Measurements from ENCODE around the gene MRLN.
"Not testable (repeated sequence)": the region's sequence is repeated elsewhere in the genome, so short reads cannot be mapped to it uniquely, and the experiment has no call there.

The MRLN gene

DNA sequence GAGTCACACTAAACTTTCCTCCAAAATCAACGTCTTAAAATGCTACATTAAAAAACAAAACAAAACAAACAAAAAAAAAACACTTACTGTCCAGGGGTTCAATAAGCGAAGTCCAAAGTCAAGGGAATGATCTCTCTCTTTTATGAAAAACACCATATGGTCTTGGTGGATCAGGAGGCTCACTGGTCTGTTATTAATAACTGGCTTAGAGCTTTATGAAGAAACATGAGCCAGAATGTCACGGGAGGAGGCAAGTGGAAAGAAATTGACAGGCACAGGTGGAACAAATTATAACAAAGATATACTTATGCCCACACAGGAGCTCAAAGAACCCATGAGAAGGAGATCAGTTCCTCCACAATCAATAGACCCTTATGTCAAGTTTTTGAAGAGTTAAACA lies at the start of gene MRLN:
MRLN (minus strand) TSS at position 189 of the 400 bp plus-strand sequence.
- no peak for DNase-seq

GRCh38 chr10:59801171-59801570 lies 47.9 kb upstream of the MRLN start:
- DNase-seq = no peak

GRCh38 chr10:59799421-59799820 lies 46.2 kb upstream of the MRLN start:
- DNase-seq = no peak

DNA sequence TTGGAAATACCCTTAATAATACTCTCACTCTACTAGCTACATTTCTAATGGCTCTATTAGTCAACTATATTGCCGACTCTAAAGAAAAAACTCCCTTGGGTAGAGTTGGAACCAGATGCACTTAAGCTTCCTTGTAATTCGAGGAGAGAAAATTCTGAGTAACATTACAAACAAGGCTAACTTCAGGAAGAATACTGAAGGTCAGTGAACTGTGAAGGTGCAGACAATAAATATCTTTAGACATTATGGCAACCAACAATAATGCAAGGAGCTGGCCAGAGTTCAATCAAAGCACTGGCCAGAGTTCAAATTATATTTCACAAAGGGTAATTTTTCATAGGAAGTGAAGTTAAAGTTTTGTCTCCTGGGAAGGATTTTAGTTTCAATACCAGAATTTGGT lies 40.7 kb upstream of the MRLN start:
- no peak for DNase-seq

GRCh38 chr10:59792812-59793211 lies 39.6 kb upstream of the MRLN start:
- no peak for DNase-seq

- no peak for DNase-seq
These were observed 38.3 kb upstream of the MRLN start for GRCh38 chr10:59791601-59792000.

DNA sequence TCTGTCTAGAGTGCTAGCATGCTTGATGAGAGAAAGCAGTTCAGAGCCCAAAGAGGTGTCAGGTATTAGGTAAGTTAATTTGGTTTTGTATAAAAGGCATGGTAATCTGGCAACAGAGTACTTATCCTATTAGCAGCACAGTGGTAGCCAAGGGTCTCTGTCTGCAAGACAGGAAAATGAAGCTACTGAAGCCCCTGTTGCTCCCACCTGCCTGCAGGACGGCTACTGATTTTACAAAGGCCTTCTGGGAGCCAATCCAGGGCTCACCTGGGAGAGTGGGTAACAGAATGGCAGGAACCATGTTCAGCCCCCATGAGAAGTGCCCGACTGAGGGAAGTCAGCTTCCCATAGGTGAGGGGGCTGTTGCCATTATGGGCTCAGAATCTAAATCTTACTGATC lies 36.8 kb upstream of the MRLN start:
- not testable (repeated sequence) for DNase-seq

DNA sequence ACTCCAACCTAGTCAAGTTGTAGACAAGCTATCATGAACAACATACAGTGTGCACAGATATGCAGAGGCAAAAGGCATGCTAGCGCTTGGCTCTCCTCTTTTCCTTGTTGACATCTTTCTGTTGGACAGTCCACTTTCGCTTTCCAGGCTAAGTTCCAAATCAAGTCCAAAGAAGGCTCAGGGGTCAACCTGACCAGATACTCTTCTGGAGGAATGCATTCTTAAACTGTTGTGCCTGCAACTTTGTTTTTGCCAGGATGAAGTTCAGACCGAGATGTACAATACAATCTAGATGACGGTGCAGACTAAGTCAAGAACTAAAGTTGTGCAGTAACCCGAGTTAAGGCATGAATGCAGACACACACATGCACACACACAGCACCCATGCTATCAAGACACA lies 35.7 kb upstream of the MRLN start:
- not testable (repeated sequence) for DNase-seq

DNA sequence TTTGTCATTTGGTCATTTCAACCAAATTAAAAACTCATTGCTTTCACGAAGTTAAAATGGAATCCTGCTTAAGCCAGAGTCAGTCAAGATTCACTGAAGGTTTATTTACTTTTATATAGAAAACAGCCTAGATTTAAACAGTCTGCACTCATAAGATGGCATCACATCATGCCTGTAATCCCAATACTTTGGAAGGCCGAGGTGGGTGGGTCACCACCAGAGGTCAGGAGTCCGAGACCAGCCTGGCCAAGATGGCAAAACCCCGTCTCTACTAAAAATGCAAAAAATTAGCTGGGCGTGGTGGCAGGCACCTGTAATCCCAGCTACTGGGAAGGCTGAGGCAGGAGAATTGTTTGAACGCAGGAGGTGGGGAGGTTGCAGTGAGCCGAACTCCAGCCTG lies 33.8 kb upstream of the MRLN start:
- not testable (repeated sequence) for DNase-seq

GRCh38 chr10:59785476-59785875 lies 32.2 kb upstream of the MRLN start:
- not testable (repeated sequence) for DNase-seq

DNA sequence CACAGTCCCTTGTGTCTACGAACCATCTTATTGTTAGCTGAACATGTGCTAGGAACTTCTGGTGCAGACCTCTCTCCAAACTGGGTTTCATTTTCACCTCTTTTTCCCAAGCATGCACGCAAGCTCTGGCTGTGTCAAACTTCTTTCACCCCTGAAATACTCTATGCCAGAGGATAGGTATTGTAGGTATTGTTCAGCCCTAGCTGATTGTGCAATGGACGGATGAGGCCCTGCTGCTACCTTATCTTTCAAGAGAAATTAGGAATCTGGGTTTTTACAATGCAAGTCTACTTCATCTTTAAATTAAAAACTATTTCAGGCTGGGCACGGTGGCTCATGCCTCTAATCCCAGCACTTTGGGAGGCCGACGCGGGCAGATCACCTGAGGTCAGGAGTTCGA lies 28.3 kb upstream of the MRLN start:
- no peak for DNase-seq

GRCh38 chr10:59779756-59780533 lies 26.7 kb upstream of the MRLN start:
- no peak for DNase-seq

DNA sequence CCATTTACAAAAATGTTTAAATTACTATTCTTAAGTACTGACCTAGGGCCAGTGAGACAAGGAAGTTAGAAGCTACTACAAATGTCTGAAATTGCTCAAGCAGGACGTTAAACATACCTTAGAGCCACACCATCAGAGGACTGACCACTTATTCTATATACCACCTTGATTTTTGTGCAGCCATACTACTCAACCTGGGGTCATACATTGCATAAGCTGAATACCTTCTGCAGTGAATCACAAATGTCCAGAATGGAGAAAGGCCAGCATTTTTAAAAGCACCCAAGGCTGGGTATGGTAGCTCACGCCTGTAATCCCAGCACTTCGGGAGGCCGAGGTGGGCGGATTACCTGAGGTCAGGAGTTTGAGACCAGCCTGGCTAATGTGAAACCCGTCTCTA lies 21.2 kb upstream of the MRLN start:
- no peak for DNase-seq

DNA sequence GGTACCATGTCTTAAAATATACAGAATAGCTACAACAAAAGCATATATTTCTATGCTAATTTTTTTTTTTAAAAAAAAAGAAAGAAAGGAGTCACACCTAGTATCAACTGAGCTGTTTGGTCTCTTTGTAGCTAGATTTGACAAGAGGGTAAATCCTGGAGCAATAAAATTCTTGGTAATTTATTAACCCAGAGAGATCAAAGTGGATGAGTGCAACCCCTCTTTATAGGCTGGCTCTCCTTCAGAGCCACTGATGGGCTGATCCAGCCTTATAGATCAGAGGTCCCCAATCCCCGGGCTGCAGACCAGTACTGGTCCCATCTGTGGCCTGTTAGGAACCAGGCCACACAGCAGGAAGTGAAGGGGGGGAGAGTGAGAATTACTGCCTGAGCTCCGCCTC lies 19.8 kb upstream of the MRLN start:
- no peak for DNase-seq

DNA sequence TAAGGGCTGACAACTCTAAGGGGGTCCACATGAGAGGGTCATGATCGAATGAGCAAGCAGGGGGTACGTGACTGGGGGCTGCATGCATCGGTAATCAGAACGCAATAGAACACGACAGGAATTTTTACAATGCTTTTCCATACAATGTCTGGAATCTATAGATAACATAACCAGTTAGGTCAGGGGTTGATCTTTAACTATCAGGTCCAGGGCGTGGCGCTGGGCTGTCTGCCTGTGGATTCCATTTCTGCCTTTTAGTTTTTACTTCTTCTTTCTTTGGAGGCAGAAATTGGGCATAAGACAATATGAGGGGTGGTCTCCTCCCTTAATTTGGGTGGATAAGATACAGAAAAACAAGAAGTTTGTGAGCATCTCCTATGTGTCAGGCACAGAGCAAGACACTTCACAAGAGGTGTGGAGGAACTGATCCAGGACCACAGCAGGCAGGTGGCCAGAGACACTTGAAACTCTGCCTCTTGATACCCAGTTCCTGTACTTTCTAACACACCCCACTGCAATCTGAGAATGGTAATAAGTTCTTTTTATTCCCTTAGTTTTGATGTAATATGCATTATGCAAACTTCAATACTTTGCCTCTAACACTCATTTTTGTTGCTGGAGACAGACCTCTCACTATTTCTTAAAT lies 18.0 kb upstream of the MRLN start:
- DNase-seq = no peak

DNA sequence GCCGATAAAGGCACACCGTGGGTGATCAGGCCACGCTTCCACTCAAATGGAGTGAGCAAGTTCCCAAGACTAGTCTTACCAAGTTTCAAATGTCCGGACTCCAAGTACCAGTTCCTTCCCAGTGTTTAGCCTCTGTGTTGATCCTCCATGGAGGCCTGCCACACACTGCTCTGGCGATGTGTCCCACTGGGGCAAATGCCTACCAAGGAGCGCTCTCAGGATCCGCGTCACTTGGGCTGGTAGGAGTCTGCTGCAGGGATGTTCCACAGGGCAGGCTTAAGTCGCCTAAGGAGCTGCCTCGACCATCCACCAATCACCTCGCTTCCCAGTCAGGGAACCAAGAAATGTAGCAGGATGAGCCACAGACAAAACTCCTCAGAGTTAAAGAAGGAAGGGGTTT lies 17.4 kb upstream of the MRLN start:
- DNase-seq = no peak

DNA sequence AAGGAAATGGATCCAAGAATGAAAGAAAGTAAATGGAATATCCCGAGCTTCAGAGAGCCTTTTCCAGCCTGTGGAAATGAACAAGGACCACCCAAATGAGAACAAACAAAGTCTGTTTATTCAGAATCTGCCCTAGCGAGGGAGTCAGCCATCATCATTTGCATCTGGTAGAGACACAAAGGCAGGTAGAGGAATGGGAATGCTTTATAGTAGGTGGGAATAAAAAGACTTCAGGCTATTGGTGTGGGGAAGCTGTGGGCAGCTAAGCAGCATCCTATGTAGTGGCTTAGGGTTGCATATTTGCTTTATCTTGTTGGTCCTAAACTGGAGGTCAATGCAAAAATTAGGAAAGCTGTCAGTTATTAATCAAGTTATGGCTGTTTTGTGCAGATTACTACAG lies 9.2 kb upstream of the MRLN start:
- DNase-seq = no peak

- no peak for DNase-seq
These were observed 4.7 kb upstream of the MRLN start for GRCh38 chr10:59757966-59758365.

DNA sequence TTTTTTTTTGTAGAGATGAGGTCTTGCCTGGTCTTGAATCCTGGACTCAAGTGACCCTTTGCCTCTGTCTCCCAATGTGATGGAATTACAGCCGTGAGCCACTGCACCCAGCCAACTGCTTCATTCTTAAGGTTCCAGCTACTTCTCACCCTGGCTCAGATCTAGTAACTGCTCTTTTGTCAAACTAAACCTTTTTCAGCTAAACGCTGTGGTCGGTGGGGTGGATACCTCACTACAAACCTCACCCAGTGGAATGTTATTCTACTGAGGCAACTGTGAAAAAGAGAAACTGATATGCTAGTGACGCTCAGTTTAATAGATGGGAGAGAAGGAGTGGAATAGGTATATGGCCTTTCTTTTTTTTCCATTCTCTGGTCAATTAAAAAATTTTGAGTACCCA lies 1.7 kb upstream of the MRLN start:
- DNase-seq = no peak

DNA sequence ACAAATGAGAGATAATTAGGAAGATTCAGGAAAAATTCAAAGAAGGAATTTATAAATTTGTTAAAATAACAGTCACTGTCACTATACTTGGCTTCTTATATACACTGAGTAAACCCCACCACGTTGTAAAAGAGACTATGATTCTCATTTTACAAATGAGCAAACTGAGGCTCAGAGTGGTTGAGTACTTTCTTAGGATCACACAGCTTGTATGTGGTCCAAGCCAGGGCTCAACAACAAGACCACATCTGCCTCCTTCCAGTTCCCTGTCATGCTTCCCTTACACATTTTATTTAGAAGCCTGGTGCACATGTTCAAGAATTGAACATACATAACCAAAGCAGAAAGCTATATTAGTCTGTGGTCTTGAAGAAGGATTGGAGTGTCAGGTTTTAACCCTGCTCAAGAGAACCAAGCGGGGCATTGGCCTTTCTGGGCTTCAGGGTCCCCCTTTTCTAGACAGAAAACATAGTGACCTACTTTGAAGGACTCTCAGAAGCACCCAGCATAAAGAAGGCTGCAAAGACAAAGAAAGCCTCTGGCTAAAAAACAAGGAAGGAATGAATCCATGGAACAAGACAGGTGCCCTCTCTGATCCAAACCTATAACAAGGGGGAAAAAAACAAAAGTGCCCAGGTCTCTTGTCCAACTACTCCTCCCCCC lies 846 bp downstream of the MRLN start:
- DNase-seq = no peak

GRCh38 chr10:59750155-59750945 lies 2.9 kb downstream of the MRLN start:
- no peak for DNase-seq

DNA sequence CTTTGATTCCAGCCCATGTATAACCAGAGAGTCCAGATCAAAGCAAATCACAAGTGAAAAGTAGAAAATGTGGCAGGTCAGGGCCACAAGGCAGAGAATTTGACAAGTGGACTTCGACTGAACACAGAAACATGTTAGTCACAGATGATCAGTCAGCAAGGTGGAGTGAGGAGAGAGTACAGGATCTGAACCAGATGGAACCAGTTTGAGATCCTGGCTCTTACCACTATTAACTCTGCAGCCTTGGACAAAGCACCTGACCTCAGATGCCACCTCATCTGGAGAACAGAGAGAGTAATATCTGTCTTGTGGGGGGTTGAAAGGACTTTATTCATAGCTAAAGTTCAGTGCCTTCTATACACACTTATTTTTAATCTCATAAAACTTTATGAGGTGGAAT lies 4.4 kb downstream of the MRLN start:
- DNase-seq = no peak

DNA sequence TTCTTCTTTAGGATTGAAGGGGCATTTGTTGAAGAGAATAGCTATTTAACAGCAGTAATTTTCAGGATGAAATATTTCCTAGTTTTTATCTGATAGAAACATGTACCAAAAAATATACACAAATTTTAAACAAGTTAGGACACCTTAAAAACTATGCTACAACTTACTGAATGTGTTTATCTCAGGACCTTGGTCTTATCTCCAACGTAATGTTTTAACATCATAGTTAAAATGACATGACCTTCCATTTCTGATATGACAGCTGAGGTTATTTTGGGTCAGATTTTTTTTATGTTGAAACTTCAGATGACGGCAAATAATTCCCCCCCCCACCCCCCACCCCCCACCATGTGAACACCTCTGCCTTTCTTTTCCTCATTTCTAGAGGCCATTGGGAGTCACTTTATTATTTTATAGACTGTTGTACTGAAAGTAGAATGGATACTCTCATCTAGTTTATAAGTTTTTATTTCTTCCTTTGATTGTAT lies 8.0 kb downstream of the MRLN start:
- DNase-seq = no peak

Data from CD4-positive, alpha-beta T cell treated with Interleukin-17A for 1 hour (primary cell).